ENCODE data around the gene WWOX. TPM values are rescaled to one million over a fixed set of nuclear protein-coding genes. Genes with fewer than 3 reads are reported as not detected.
A peak's percentile ranks its signal among the peaks of the same experiment; 100 is the strongest.

The WWOX gene
- total RNA-seq, 1 donor from 2014 or later, result 17.8 TPM

- intact Hi-C loops (cut with micrococcal nuclease), result no loop called here
- Mint-ChIP-seq H3K4me3 (no peak overlapping the region), H3K27ac (no peak overlapping the region), H3K4me1 (ENCODE audit: low read depth) (peaks cover 62% of the 10 kb centered on the region), H3K36me3 (ENCODE audit: low read depth) (peaks cover 10% of the 10 kb centered on the region), H3K9me3 (peaks cover 5% of the 10 kb centered on the region), H3K27me3 (ENCODE audit: insufficient read depth) (peaks cover 2% of the 10 kb centered on the region)
- no peak for DNase-seq (ENCODE audit: low spot score)
Measured at GRCh38 chr16:79081297-79082066, 982.0 kb downstream of the WWOX start.

GRCh38 chr16:79082970-79083369 is 983.5 kb downstream of the WWOX start:
- Mint-ChIP-seq H3K4me3 (no peak overlapping the region), H3K36me3 (ENCODE audit: low read depth) (peaks cover 10% of the 10 kb centered on the region), H3K4me1 (ENCODE audit: low read depth) (peaks cover 47% of the 10 kb centered on the region), H3K27ac (peak overlapping the region; percentile 3), H3K9me3 (peaks cover 5% of the 10 kb centered on the region), H3K27me3 (ENCODE audit: insufficient read depth) (peaks cover 2% of the 10 kb centered on the region)
- intact Hi-C loops (cut with micrococcal nuclease), result no loop called here
- no peak for DNase-seq (ENCODE audit: low spot score)

- intact Hi-C loops (cut with micrococcal nuclease), result no loop called here
- Mint-ChIP-seq H3K36me3 (ENCODE audit: low read depth) (peaks cover 7% of the 10 kb centered on the region), H3K4me3 (no peak overlapping the region), H3K27me3 (ENCODE audit: insufficient read depth) (peaks cover 2% of the 10 kb centered on the region), H3K9me3 (peaks cover 3% of the 10 kb centered on the region), H3K4me1 (ENCODE audit: low read depth) (peaks cover 42% of the 10 kb centered on the region), H3K27ac (no peak overlapping the region)
- no peak for DNase-seq (ENCODE audit: low spot score)
Measured at GRCh38 chr16:79083508-79084299, 984.2 kb downstream of the WWOX start.

- peaks cover 13% of the 10 kb centered on the region for H3K9me3 Mint-ChIP-seq
- intact Hi-C loops (cut with micrococcal nuclease), result loop anchor here (1.0 to 2.0 kb wide), 6 partner anchors 227 to 754 kb away; no protein-coding TSS in a partner anchor
- peaks cover 46% of the 10 kb centered on the region for H3K4me1 Mint-ChIP-seq (ENCODE audit: low read depth)
- no peak for DNase-seq (ENCODE audit: low spot score)
- no peaks in the 10 kb centered on the region for H3K27me3 Mint-ChIP-seq (ENCODE audit: insufficient read depth)
- H3K27ac Mint-ChIP-seq, result no peak overlapping the region
- peaks cover 5% of the 10 kb centered on the region for H3K36me3 Mint-ChIP-seq (ENCODE audit: low read depth)
- H3K4me3 Mint-ChIP-seq, result peak overlapping the region; percentile 40
Measured at GRCh38 chr16:79088971-79089370, 989.5 kb downstream of the WWOX start.

- H3K9me3 Mint-ChIP-seq, result peaks cover 13% of the 10 kb centered on the region
- intact Hi-C loops (cut with micrococcal nuclease), result loop anchor here (1.0 to 5.0 kb wide), 11 partner anchors 14 to 753 kb away; no protein-coding TSS in a partner anchor
- H3K36me3 Mint-ChIP-seq (ENCODE audit: low read depth), result peaks cover 4% of the 10 kb centered on the region
- peak; percentile 66 for DNase-seq (ENCODE audit: low spot score)
- peaks cover 53% of the 10 kb centered on the region for H3K4me1 Mint-ChIP-seq (ENCODE audit: low read depth)
- H3K27me3 Mint-ChIP-seq (ENCODE audit: insufficient read depth), result no peaks in the 10 kb centered on the region
- peak overlapping the region; percentile 95 for H3K27ac Mint-ChIP-seq
- H3K4me3 Mint-ChIP-seq, result peak overlapping the region; percentile 62
Measured at GRCh38 chr16:79089735-79090284, 990.4 kb downstream of the WWOX start.

GRCh38 chr16:79090966-79091365 is 991.5 kb downstream of the WWOX start:
- DNase-seq (ENCODE audit: low spot score), result no peak
- peaks cover 60% of the 10 kb centered on the region for H3K4me1 Mint-ChIP-seq (ENCODE audit: low read depth)
- H3K36me3 Mint-ChIP-seq (ENCODE audit: low read depth), result peaks cover 4% of the 10 kb centered on the region
- H3K9me3 Mint-ChIP-seq, result peaks cover 13% of the 10 kb centered on the region
- peaks cover 8% of the 10 kb centered on the region for H3K27me3 Mint-ChIP-seq (ENCODE audit: insufficient read depth)
- peak overlapping the region; percentile 32 for H3K4me3 Mint-ChIP-seq
- peak overlapping the region; percentile 95 for H3K27ac Mint-ChIP-seq
- intact Hi-C loops (cut with micrococcal nuclease), result loop anchor here (1.0 to 5.0 kb wide), 5 partner anchors 15 to 194 kb away; no protein-coding TSS in a partner anchor

GRCh38 chr16:79092846-79093245 is 993.4 kb downstream of the WWOX start:
- Mint-ChIP-seq H3K27me3 (ENCODE audit: insufficient read depth) (peaks cover 20% of the 10 kb centered on the region), H3K27ac (no peak overlapping the region), H3K9me3 (peaks cover 13% of the 10 kb centered on the region), H3K4me3 (peak overlapping the region; percentile 44), H3K4me1 (ENCODE audit: low read depth) (peaks cover 60% of the 10 kb centered on the region), H3K36me3 (ENCODE audit: low read depth) (peaks cover 4% of the 10 kb centered on the region)
- no peak for DNase-seq (ENCODE audit: low spot score)
- intact Hi-C loops (cut with micrococcal nuclease), result loop anchor here (5.0 kb wide), 2 partner anchors 131 to 196 kb away; no protein-coding TSS in a partner anchor

- Mint-ChIP-seq H3K27me3 (ENCODE audit: insufficient read depth) (peaks cover 23% of the 10 kb centered on the region), H3K4me3 (peak overlapping the region; percentile 17), H3K36me3 (ENCODE audit: low read depth) (peaks cover 4% of the 10 kb centered on the region), H3K4me1 (ENCODE audit: low read depth) (peaks cover 59% of the 10 kb centered on the region), H3K9me3 (peaks cover 13% of the 10 kb centered on the region), H3K27ac (peak overlapping the region; percentile 72)
- intact Hi-C loops (cut with micrococcal nuclease), result loop anchor here (5.0 kb wide), 2 partner anchors 131 to 196 kb away; no protein-coding TSS in a partner anchor
- DNase-seq (ENCODE audit: low spot score), result no peak
Measured at GRCh38 chr16:79093554-79093967, 994.1 kb downstream of the WWOX start.

- H3K36me3 Mint-ChIP-seq (ENCODE audit: low read depth), result peaks cover 2% of the 10 kb centered on the region
- H3K9me3 Mint-ChIP-seq, result peaks cover 1% of the 10 kb centered on the region
- intact Hi-C loops (cut with micrococcal nuclease), result no loop called here
- no peak overlapping the region for H3K27ac Mint-ChIP-seq
- no peak for DNase-seq (ENCODE audit: low spot score)
- peaks cover 31% of the 10 kb centered on the region for H3K27me3 Mint-ChIP-seq (ENCODE audit: insufficient read depth)
- H3K4me1 Mint-ChIP-seq (ENCODE audit: low read depth), result peaks cover 32% of the 10 kb centered on the region
- no peak overlapping the region for H3K4me3 Mint-ChIP-seq
Measured at GRCh38 chr16:79096246-79096645, 996.8 kb downstream of the WWOX start.

GRCh38 chr16:79097166-79097565 is 997.7 kb downstream of the WWOX start:
- no peak overlapping the region for H3K27ac Mint-ChIP-seq
- peaks cover 2% of the 10 kb centered on the region for H3K36me3 Mint-ChIP-seq (ENCODE audit: low read depth)
- DNase-seq (ENCODE audit: low spot score), result no peak
- intact Hi-C loops (cut with micrococcal nuclease), result no loop called here
- H3K4me1 Mint-ChIP-seq (ENCODE audit: low read depth), result peaks cover 38% of the 10 kb centered on the region
- no peaks in the 10 kb centered on the region for H3K9me3 Mint-ChIP-seq
- no peak overlapping the region for H3K4me3 Mint-ChIP-seq
- H3K27me3 Mint-ChIP-seq (ENCODE audit: insufficient read depth), result peaks cover 31% of the 10 kb centered on the region

- Mint-ChIP-seq H3K4me1 (ENCODE audit: low read depth) (peaks cover 36% of the 10 kb centered on the region), H3K36me3 (ENCODE audit: low read depth) (peaks cover 2% of the 10 kb centered on the region), H3K27ac (no peak overlapping the region), H3K9me3 (no peaks in the 10 kb centered on the region), H3K27me3 (ENCODE audit: insufficient read depth) (peaks cover 31% of the 10 kb centered on the region), H3K4me3 (no peak overlapping the region)
- no peak for DNase-seq (ENCODE audit: low spot score)
- intact Hi-C loops (cut with micrococcal nuclease), result no loop called here
Measured at GRCh38 chr16:79097771-79098170, 998.3 kb downstream of the WWOX start.

GRCh38 chr16:79098907-79099306 is 999.5 kb downstream of the WWOX start:
- Mint-ChIP-seq H3K36me3 (ENCODE audit: low read depth) (peaks cover 3% of the 10 kb centered on the region), H3K4me3 (no peak overlapping the region), H3K27me3 (ENCODE audit: insufficient read depth) (peaks cover 33% of the 10 kb centered on the region), H3K9me3 (no peaks in the 10 kb centered on the region), H3K27ac (no peak overlapping the region), H3K4me1 (ENCODE audit: low read depth) (peaks cover 26% of the 10 kb centered on the region)
- no peak for DNase-seq (ENCODE audit: low spot score)
- intact Hi-C loops (cut with micrococcal nuclease), result no loop called here

Data from activated T-helper 1 cell treated with anti-CD3 and anti-CD28 coated beads, Interleukin-12 subunit alpha, Interleukin-12 subunit beta, Interleukin-2, Interleukin-4 antibody, amounts not matched to agents 30 ng/mL and 10 ng/mL and 1 ng/mL, durations not matched to agents 14 hours and 24 hours and 36 hours (primary cell).